Progenitor cell of endocrine pancreas (in vitro differentiated cells): Measurements from ENCODE around the gene SLC14A1. TPM values are rescaled to one million over a fixed set of nuclear protein-coding genes. Genes with fewer than 3 reads are reported as not detected.

Experiments used
- DNase-seq: peaks from one replicate; pipeline ENCODE4 v3.0.0; 2021; ENCODE audit warnings: low spot score; ENCODE audit not compliant: unreplicated experiment
- H3K27ac Mint-ChIP-seq: 2 replicates; pipeline ENCODE4 v1.8.0; 2021; ENCODE audit warnings: mild to moderate bottlenecking, moderate library complexity, mixed read lengths
- H3K27me3 Mint-ChIP-seq: 2 replicates; pipeline ENCODE4 v1.8.0; 2021; ENCODE audit warnings: mixed read lengths
- H3K36me3 Mint-ChIP-seq: 2 replicates; pipeline ENCODE4 v1.8.0; 2022; ENCODE audit warnings: mixed read lengths; ENCODE audit not compliant: insufficient read depth
- H3K4me1 Mint-ChIP-seq: 2 replicates; pipeline ENCODE4 v1.8.0; 2021; ENCODE audit warnings: low read depth, mixed read lengths
- H3K4me3 Mint-ChIP-seq: 2 replicates; pipeline ENCODE4 v1.8.0; 2021; ENCODE audit warnings: low read depth, mild to moderate bottlenecking, moderate library complexity, mixed read lengths
- H3K9me3 Mint-ChIP-seq: 2 replicates; pipeline ENCODE4 v1.8.0; 2021; ENCODE audit warnings: low read depth, mixed read lengths
- CTCF ChIP-seq: fragments of 200-600 bp; sonication (generic); IDR thresholded peaks from one replicate; pipeline ENCODE4 v1.5.0; 2021; ENCODE audit warnings: antibody characterized with exemption, mild to moderate bottlenecking; ENCODE audit not compliant: unreplicated experiment
- total RNA-seq: library from RNA; stranded (reverse); gene quantifications from 2 replicates; pipeline ENCODE4 v1.2.1, GENCODE V29; 2021

The SLC14A1 gene
- total RNA-seq, 1 donor from 2014 or later: 0.50 TPM

- Mint-ChIP-seq H3K36me3 (no peaks in the 10 kb centered on the region), H3K4me1 (peaks cover 3% of the 10 kb centered on the region), H3K9me3 (no peaks in the 10 kb centered on the region), H3K27me3 (peaks cover 26% of the 10 kb centered on the region), H3K4me3 (no peak overlapping the region), H3K27ac (no peak overlapping the region)
- peak; percentile 71 for DNase-seq
- peak; percentile 92 for TF ChIP-seq CTCF
Measured at GRCh38 chr18:45722899-45723298, 1.1 kb upstream of the SLC14A1 start.

GRCh38 chr18:45724601-45725000, 620 bp downstream of the SLC14A1 start:
- H3K4me3 Mint-ChIP-seq: no peak overlapping the region
- no peak for DNase-seq
- H3K27me3 Mint-ChIP-seq: peaks cover 23% of the 10 kb centered on the region
- TF ChIP-seq CTCF: no peak
- no peaks in the 10 kb centered on the region for H3K36me3 Mint-ChIP-seq
- H3K27ac Mint-ChIP-seq: no peak overlapping the region
- H3K4me1 Mint-ChIP-seq: peaks cover 10% of the 10 kb centered on the region
- no peaks in the 10 kb centered on the region for H3K9me3 Mint-ChIP-seq

- Mint-ChIP-seq H3K4me3 (no peak overlapping the region), H3K27me3 (peaks cover 23% of the 10 kb centered on the region), H3K9me3 (no peaks in the 10 kb centered on the region), H3K36me3 (no peaks in the 10 kb centered on the region), H3K4me1 (peaks cover 10% of the 10 kb centered on the region), H3K27ac (no peak overlapping the region)
- DNase-seq: no peak
- no peak for TF ChIP-seq CTCF
Measured at GRCh38 chr18:45725336-45725735, 1.4 kb downstream of the SLC14A1 start.

GRCh38 chr18:45726603-45727002, 2.6 kb downstream of the SLC14A1 start:
- H3K36me3 Mint-ChIP-seq: no peaks in the 10 kb centered on the region
- DNase-seq: no peak
- H3K27me3 Mint-ChIP-seq: peaks cover 15% of the 10 kb centered on the region
- no peak for TF ChIP-seq CTCF
- no peak overlapping the region for H3K4me3 Mint-ChIP-seq
- no peaks in the 10 kb centered on the region for H3K9me3 Mint-ChIP-seq
- H3K4me1 Mint-ChIP-seq: peaks cover 10% of the 10 kb centered on the region
- H3K27ac Mint-ChIP-seq: peak overlapping the region; percentile 39

GRCh38 chr18:45727068-45727467, 3.1 kb downstream of the SLC14A1 start:
- DNase-seq: no peak
- H3K36me3 Mint-ChIP-seq: no peaks in the 10 kb centered on the region
- H3K9me3 Mint-ChIP-seq: no peaks in the 10 kb centered on the region
- no peak overlapping the region for H3K4me3 Mint-ChIP-seq
- peaks cover 10% of the 10 kb centered on the region for H3K4me1 Mint-ChIP-seq
- no peak for TF ChIP-seq CTCF
- H3K27ac Mint-ChIP-seq: no peak overlapping the region
- H3K27me3 Mint-ChIP-seq: peaks cover 11% of the 10 kb centered on the region
